ENCODE data around the gene TMEM54.

DNA sequence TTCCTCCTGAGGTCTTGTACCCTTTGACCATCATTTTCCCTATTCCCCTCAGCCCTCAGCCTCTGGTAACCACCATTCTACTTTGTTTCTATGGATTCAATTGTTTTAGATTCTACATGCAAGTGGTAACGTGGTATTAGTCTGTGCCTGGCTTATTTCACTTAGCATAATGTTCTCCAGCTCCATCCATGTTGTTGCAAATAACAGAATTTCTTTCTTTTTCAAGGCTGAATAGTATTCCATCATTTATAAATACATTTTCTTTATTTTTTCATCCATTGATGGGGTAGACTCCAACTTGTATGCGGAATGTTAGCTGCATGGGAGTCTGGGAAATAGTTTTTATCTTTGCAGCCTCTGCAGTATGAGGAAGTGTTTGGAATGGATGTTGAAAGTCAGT lies 26.3 kb upstream of the TMEM54 start:
- TF ChIP-seq, protein P1, sequence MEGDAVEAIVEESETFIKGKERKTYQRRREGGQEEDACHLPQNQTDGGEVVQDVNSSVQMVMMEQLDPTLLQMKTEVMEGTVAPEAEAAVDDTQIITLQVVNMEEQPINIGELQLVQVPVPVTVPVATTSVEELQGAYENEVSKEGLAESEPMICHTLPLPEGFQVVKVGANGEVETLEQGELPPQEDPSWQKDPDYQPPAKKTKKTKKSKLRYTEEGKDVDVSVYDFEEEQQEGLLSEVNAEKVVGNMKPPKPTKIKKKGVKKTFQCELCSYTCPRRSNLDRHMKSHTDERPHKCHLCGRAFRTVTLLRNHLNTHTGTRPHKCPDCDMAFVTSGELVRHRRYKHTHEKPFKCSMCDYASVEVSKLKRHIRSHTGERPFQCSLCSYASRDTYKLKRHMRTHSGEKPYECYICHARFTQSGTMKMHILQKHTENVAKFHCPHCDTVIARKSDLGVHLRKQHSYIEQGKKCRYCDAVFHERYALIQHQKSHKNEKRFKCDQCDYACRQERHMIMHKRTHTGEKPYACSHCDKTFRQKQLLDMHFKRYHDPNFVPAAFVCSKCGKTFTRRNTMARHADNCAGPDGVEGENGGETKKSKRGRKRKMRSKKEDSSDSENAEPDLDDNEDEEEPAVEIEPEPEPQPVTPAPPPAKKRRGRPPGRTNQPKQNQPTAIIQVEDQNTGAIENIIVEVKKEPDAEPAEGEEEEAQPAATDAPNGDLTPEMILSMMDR (IDR thresholded peaks at IDR 0.05; ENCODE audit: insufficient read depth, low read length) = no peak
- TF ChIP-seq, protein P2, sequence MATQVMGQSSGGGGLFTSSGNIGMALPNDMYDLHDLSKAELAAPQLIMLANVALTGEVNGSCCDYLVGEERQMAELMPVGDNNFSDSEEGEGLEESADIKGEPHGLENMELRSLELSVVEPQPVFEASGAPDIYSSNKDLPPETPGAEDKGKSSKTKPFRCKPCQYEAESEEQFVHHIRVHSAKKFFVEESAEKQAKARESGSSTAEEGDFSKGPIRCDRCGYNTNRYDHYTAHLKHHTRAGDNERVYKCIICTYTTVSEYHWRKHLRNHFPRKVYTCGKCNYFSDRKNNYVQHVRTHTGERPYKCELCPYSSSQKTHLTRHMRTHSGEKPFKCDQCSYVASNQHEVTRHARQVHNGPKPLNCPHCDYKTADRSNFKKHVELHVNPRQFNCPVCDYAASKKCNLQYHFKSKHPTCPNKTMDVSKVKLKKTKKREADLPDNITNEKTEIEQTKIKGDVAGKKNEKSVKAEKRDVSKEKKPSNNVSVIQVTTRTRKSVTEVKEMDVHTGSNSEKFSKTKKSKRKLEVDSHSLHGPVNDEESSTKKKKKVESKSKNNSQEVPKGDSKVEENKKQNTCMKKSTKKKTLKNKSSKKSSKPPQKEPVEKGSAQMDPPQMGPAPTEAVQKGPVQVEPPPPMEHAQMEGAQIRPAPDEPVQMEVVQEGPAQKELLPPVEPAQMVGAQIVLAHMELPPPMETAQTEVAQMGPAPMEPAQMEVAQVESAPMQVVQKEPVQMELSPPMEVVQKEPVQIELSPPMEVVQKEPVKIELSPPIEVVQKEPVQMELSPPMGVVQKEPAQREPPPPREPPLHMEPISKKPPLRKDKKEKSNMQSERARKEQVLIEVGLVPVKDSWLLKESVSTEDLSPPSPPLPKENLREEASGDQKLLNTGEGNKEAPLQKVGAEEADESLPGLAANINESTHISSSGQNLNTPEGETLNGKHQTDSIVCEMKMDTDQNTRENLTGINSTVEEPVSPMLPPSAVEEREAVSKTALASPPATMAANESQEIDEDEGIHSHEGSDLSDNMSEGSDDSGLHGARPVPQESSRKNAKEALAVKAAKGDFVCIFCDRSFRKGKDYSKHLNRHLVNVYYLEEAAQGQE (IDR thresholded peaks at IDR 0.05; ENCODE audit: insufficient replicate concordance, low read depth) = no peak
- TF ChIP-seq POLR2AphosphoS5 (IDR thresholded peaks at IDR 0.05; ENCODE audit: low read depth) (no peak), GABPA (IDR thresholded peaks at IDR 0.05; ENCODE audit: low read depth) (no peak), SPI1 (IDR thresholded peaks at IDR 0.05; ENCODE audit: borderline replicate concordance, low read depth) (0 out of 2 replicates have a peak, but pooled peaks have one; percentile 10)
